VCaP (cell line): ENCODE results near the gene GPR84.

Experiments
- H3K27ac ChIP-seq: fragments of 450-650 bp; 2 replicates; pipeline ENCODE4 v1.5.1; 2017
- CTCF ChIP-seq: fragments of 450-650 bp; conservative IDR thresholded peaks from 2 replicates; pipeline ENCODE4 v1.5.1; 2017; ENCODE audit warnings: mild to moderate bottlenecking, moderate library complexity

The GPR84 gene

DNA sequence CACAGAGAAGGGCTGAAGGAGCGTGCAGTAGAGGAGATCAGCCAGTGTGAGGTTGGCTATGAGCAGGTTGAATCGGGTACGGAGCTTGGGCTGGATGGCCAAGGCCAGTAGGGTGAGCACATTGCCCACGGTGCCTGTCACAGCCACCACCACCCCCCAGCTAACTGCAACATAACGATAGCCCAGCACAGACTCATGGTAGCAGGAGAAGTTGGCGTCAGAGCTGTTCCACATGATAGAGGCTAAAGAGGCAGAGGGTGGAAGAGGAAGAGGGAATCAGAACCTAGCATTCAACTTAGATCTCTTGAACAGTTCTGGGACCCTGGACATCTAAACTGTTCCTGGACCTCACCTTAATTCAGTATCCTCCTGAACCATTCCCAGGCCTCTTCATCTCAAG lies 668 bp downstream of the GPR84 start:
- H3K27ac ChIP-seq: no peak overlapping the region
- TF ChIP-seq CTCF: no peak

GRCh38 chr12:54363047-54363446 lies 1.2 kb downstream of the GPR84 start:
- TF ChIP-seq CTCF: no peak
- no peak overlapping the region for H3K27ac ChIP-seq

DNA sequence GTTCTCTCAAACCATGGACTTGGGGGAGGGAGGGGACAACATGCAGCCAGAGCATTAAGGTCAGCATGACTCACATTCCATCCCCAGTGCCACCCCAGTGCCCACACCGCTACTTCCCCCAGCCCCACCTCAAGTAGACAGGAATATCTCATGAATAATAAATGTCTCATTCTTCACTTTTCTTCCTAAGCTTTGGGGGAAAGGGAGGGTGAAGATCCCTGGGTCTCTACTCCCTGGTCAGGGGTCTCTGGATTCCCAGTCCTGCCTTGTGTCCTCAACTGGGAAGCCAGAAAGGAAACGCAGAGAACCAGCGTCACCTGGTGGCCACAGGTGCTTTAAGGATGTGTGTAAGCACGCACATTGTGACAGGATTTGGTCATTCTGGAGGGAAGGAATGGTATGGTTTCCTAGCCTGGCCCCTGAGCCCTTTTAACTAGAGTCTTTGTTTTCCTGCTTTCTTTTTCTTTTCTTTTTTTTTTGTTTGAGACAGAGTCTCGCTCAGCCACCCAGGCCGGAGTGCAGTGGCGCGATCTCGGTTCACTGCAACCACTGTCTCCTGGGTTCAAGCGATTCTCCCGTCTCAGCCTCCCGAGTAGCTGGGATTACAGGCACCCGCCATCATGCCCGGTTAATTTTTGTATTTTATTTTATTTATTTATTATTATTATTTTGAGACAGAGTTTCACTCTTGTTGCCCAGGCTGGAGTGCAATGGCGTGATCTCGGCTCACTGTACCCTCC lies 3.4 kb downstream of the GPR84 start:
- peak overlapping the region; percentile 96 for H3K27ac ChIP-seq
- peak; percentile 93 for TF ChIP-seq CTCF

- no peak for TF ChIP-seq CTCF
- H3K27ac ChIP-seq: peak overlapping the region; percentile 96
These were observed 4.4 kb downstream of the GPR84 start for GRCh38 chr12:54359762-54360351.

- H3K27ac ChIP-seq: peak overlapping the region; percentile 96
- TF ChIP-seq CTCF: no peak
These were observed 5.1 kb downstream of the GPR84 start for GRCh38 chr12:54358945-54359761.

DNA sequence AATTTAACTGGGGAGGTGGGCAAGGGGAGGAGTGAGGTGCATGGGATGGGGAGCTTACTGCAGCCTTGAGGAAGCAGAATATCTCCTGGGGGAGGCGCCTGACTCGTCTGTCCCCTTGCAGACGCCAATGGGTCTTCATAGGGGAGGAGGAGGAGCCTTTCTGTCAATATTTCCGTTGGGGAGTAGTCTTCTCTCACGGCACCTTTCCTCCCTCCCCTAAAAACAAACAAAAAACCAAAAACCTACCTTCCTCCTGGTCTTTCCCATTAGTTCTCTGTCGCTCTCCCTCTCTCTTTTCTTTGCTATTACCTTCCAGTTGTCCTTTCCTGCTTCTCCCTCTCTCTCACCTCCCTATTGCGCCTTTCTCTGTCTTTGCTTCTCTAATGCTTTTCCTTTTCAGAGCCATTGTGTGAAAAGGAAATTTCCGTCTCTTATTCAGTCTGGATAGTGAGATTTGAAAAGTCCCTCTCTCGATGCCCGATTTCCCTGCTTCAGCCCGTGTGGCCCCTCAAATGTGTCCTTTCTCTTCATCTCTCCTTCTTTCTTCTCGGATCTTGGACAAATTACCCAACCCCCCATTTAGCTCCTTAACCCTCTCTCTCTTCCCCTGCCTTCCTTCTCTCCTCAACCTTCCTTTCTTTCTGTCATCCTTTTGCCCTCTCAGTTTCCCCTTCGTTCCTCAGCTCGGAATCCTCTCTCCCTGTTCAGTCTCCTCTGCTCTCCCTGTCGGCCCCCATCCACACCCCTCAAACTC lies 5.9 kb downstream of the GPR84 start:
- peak overlapping the region; percentile 96 for H3K27ac ChIP-seq
- TF ChIP-seq CTCF: no peak
